ENCODE results near the gene RERE.

The RERE gene

GRCh38 chr1:8525216-8525557, 292.3 kb downstream of the RERE start:
- no peaks in the 10 kb centered on the region for H3K9me3 ChIP-seq
- no peak for DNase-seq
- H3K4me1 ChIP-seq: peaks cover 5% of the 10 kb centered on the region; the same call in 1 of the 2 replicates
- H3K36me3 ChIP-seq: no peaks in the 10 kb centered on the region
- no peak for TF ChIP-seq CTCF (IDR thresholded peaks at IDR 0.05; ENCODE audit: low read depth, low read length)
- H3K27me3 ChIP-seq: no peaks in the 10 kb centered on the region
- H3K4me3 ChIP-seq (ENCODE audit: low read depth, low read length): peak overlapping the region; percentile 48

DNA sequence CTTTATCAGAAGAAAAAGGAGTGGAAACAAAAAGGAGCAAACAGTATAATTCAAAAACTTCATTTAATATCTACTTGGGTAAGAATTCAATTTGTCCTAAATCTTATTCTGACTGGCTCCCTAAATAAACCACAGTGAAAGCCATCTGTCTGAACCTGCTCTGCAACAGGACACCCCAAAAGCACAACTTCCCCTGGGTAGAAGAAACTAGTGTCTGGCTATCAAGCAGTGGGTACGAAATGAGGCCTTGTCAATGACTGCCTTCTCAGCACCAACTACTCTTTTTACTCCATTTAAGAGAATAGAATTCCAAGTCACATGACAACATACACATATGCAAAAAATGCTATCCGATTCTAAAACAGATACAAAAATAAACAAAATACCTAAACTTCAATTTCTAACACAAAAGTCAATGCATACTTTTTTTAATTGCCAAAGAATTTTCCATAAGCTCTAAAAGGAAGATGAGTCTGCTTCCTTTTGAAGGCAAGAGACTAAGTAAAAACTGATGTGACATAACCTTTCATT, 292.7 kb downstream of the RERE start:
- peaks cover 5% of the 10 kb centered on the region; the same call in 1 of the 2 replicates for H3K4me1 ChIP-seq
- H3K27me3 ChIP-seq: no peaks in the 10 kb centered on the region
- no peaks in the 10 kb centered on the region for H3K9me3 ChIP-seq
- no peaks in the 10 kb centered on the region for H3K36me3 ChIP-seq
- no peak for TF ChIP-seq CTCF (IDR thresholded peaks at IDR 0.05; ENCODE audit: low read depth, low read length)
- H3K4me3 ChIP-seq (ENCODE audit: low read depth, low read length): no peak overlapping the region
- DNase-seq: no peak

DNA sequence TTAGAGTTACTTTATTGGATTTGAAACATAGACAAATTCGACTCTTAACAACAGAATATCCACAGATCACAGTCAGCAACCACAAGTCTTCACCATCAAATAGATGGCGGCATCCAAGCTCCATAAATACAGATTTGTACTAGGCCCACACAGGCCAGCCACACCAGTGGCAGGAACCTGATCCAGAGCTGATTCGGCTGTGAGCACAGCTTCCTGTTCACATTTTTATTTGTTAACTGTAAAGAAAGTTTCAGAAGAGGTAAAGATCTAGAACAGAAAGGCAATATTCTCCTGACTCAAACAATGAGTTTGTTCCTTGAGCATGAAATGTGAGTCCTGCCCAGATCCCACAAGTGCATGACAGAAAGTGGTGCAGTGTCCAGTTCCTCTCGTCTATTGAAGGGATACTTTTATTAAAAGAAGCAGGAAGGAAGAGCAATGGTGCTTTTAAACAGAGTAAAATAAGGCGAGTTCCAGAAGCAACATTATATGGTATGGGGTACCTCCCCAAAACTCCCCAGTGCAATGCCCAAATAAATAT, 293.7 kb downstream of the RERE start:
- Histone ChIP-seq H3K4me3 (ENCODE audit: low read depth, low read length) (no peak overlapping the region), H3K9me3 (no peaks in the 10 kb centered on the region), H3K27me3 (no peaks in the 10 kb centered on the region), H3K4me1 (peaks cover 5% of the 10 kb centered on the region; the same call in 1 of the 2 replicates), H3K36me3 (no peaks in the 10 kb centered on the region)
- no peak for DNase-seq
- no peak for TF ChIP-seq CTCF (IDR thresholded peaks at IDR 0.05; ENCODE audit: low read depth, low read length)

DNA sequence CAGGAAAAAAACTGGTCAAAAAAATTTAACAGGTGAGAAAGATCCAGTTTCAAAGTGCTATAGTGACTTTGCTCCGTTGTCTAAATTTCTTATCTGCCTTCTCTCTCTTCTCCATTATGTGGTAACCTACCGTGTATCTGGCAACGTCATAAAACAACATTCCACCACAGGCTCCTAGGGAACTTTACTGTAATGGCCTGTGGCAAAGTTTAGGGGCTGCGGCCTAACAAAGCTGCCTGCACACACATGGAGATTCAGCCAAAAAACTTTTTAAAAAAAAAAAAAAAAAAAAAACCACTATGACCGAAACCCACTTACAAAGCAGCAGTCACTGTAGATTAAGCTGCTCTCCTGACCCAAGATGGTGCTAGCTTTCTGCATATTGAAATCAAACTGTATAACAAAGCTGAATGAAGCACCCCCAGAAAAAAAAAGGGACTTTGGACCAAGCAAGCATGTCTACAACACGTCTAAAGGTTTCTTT, 296.9 kb downstream of the RERE start:
- no peak for TF ChIP-seq CTCF (IDR thresholded peaks at IDR 0.05; ENCODE audit: low read depth, low read length)
- Histone ChIP-seq H3K4me1 (peaks cover 5% of the 10 kb centered on the region), H3K27me3 (no peaks in the 10 kb centered on the region), H3K36me3 (no peaks in the 10 kb centered on the region), H3K4me3 (ENCODE audit: low read depth, low read length) (no peak overlapping the region), H3K9me3 (no peaks in the 10 kb centered on the region)
- no peak for DNase-seq

DNA sequence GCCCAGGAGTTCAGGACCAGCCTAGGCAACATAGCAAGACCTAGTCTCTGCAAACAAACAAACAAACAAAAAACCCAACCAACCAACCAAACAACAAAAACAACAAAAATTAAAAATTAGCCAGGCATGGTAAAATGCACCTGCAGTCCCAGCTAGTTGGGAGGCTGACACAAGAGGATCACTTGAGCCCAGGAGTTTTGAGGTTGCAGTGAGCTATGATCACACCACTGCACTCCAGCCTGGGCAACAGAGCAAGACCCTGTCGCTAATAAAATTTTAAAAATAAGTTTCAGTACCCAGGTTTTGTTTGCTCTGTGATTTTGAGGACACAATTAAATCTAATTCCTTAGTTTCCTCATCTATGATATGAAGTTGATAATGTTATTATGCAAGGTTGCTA, 298.3 kb downstream of the RERE start:
- DNase-seq: no peak
- no peak overlapping the region for H3K4me3 ChIP-seq (ENCODE audit: low read depth, low read length)
- no peaks in the 10 kb centered on the region for H3K9me3 ChIP-seq
- H3K36me3 ChIP-seq: no peaks in the 10 kb centered on the region
- TF ChIP-seq CTCF (IDR thresholded peaks at IDR 0.05; ENCODE audit: low read depth, low read length): no peak
- no peaks in the 10 kb centered on the region for H3K27me3 ChIP-seq
- H3K4me1 ChIP-seq: no peaks in the 10 kb centered on the region; the same call in 1 of the 2 replicates

DNA sequence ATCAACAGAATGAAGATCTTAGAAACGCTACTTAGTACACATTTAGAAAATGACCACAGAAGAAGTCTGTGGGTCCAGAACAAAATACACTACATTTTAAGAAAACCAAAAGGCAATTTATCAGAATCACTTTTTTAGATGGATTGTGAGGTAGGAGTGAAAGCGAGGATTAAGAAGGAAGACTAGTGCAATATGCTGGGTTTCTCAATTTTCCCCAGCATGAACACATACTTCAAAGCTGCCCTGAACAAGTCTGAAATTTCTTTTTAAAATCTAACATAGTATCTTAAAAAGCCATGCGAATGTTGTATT, 299.0 kb downstream of the RERE start:
- H3K4me3 ChIP-seq (ENCODE audit: low read depth, low read length): no peak overlapping the region
- H3K36me3 ChIP-seq: no peaks in the 10 kb centered on the region
- no peak for TF ChIP-seq CTCF (IDR thresholded peaks at IDR 0.05; ENCODE audit: low read depth, low read length)
- no peaks in the 10 kb centered on the region for H3K9me3 ChIP-seq
- no peak for DNase-seq
- H3K27me3 ChIP-seq: no peaks in the 10 kb centered on the region
- H3K4me1 ChIP-seq: no peaks in the 10 kb centered on the region; the same call in 1 of the 2 replicates
